ENCODE data around the gene LILRB4. TPM values are rescaled to one million over a fixed set of nuclear protein-coding genes. Genes with fewer than 3 reads are reported as not detected.

The LILRB4 gene
- total RNA-seq, 1 experiment from 2014 or later = not detected

- Mint-ChIP-seq H3K36me3 (peaks cover 42% of the 10 kb centered on the region), H3K27me3 (ENCODE audit: low read depth) (peaks cover 18% of the 10 kb centered on the region), H3K27ac (no peak overlapping the region), H3K9me3 (peaks cover 56% of the 10 kb centered on the region), H3K4me3 (no peak overlapping the region), H3K4me1 (no peaks in the 10 kb centered on the region)
- TF ChIP-seq ELF4 (CRISPR knock-in tag; IDR thresholded peaks at IDR 0.05; ENCODE audit: low read depth) (no peak), PRDM15 (CRISPR knock-in tag; IDR thresholded peaks at IDR 0.05) (no peak), ZNF263 (CRISPR knock-in tag; IDR thresholded peaks at IDR 0.05; ENCODE audit: low read depth) (no peak), CREM (CRISPR knock-in tag; IDR thresholded peaks at IDR 0.05) (no peak), SOX15 (CRISPR knock-in tag; IDR thresholded peaks at IDR 0.05) (no peak), E2F4 (CRISPR knock-in tag; IDR thresholded peaks at IDR 0.05; ENCODE audit: borderline replicate concordance, low read depth) (no peak), RORB (CRISPR knock-in tag; IDR thresholded peaks at IDR 0.05) (no peak), ZNF219 (CRISPR knock-in tag; IDR thresholded peaks at IDR 0.05; ENCODE audit: borderline replicate concordance) (no peak), ERG (CRISPR knock-in tag; IDR thresholded peaks at IDR 0.05) (no peak), SMAD4 (CRISPR knock-in tag; IDR thresholded peaks at IDR 0.05) (no peak)
- CTCF ChIA-PET = no interaction called here
- POLR2A ChIA-PET = no interaction called here
- DNase-seq (ENCODE audit: low spot score) (no peak), ATAC-seq (no peak)
Observed at GRCh38 chr19:54661846-54662481, 821 bp upstream of the LILRB4 start.

- POLR2A ChIA-PET = no interaction called here
- H3K9me3 Mint-ChIP-seq = peaks cover 52% of the 10 kb centered on the region
- TF ChIP-seq EMX1 (CRISPR knock-in tag; IDR thresholded peaks at IDR 0.05) (no peak), MAX (CRISPR knock-in tag; IDR thresholded peaks at IDR 0.05) (no peak), ZNF396 (CRISPR knock-in tag; IDR thresholded peaks at IDR 0.05; ENCODE audit: borderline replicate concordance) (no peak), JAZF1 (CRISPR knock-in tag; IDR thresholded peaks at IDR 0.05) (no peak), IRF2 (CRISPR knock-in tag; IDR thresholded peaks at IDR 0.05; ENCODE audit: borderline replicate concordance, low read depth) (no peak), HMGA2 (CRISPR knock-in tag; IDR thresholded peaks at IDR 0.05) (no peak), FOXP1 (CRISPR knock-in tag; IDR thresholded peaks at IDR 0.05; ENCODE audit: borderline replicate concordance) (no peak), TCF7 (CRISPR knock-in tag; IDR thresholded peaks at IDR 0.05; ENCODE audit: low read depth) (no peak), SMAD4 (CRISPR knock-in tag; IDR thresholded peaks at IDR 0.05) (no peak), ZNF263 (CRISPR knock-in tag; IDR thresholded peaks at IDR 0.05; ENCODE audit: low read depth) (no peak), MLX (CRISPR knock-in tag; IDR thresholded peaks at IDR 0.05) (no peak), ZMAT4 (CRISPR knock-in tag; IDR thresholded peaks at IDR 0.05) (no peak), ZNF416 (CRISPR knock-in tag; IDR thresholded peaks at IDR 0.05) (no peak), ZNF317 (CRISPR knock-in tag; IDR thresholded peaks at IDR 0.05; ENCODE audit: borderline replicate concordance, low read depth) (no peak)
- TF ChIP-seq, protein P1, sequence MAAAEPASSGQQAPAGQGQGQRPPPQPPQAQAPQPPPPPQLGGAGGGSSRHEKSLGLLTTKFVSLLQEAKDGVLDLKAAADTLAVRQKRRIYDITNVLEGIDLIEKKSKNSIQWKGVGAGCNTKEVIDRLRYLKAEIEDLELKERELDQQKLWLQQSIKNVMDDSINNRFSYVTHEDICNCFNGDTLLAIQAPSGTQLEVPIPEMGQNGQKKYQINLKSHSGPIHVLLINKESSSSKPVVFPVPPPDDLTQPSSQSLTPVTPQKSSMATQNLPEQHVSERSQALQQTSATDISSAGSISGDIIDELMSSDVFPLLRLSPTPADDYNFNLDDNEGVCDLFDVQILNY (CRISPR knock-in tag; IDR thresholded peaks at IDR 0.05) = no peak
Observed at GRCh38 chr19:54665530-54665929, 2.7 kb downstream of the LILRB4 start.

More at GRCh38 chr19:54665530-54665929, 2.7 kb downstream of the LILRB4 start:
- no peak for DNase-seq (ENCODE audit: low spot score)
- no peak overlapping the region for H3K27ac Mint-ChIP-seq
- CTCF ChIA-PET = no interaction called here
- H3K36me3 Mint-ChIP-seq = peaks cover 37% of the 10 kb centered on the region
- ATAC-seq = no peak
- H3K27me3 Mint-ChIP-seq (ENCODE audit: low read depth) = peaks cover 4% of the 10 kb centered on the region
- H3K4me1 Mint-ChIP-seq = no peaks in the 10 kb centered on the region
- no peak overlapping the region for H3K4me3 Mint-ChIP-seq
